GM12878 (cell line): ENCODE data around the gene MYO10. TPM values are rescaled to one million over a fixed set of nuclear protein-coding genes. Genes with fewer than 3 reads are reported as not detected.

Experiments
- ATAC-seq: fragments of 200-7000 bp; cut with Tn5 transposase; 3 replicates; pipeline ENCODE4 v1.9.1; 2020; ENCODE audit warnings: mild to moderate bottlenecking, moderate library complexity
- BruUV-seq: library from RNA; stranded (reverse); fragments of 400-500 nt; replicated peaks from 2 replicates; lab custom pipeline; 2021; lab: Mats Ljungman, UMichigan
- CTCF ChIA-PET: fragments of 300-600 bp; sonication (Branson Sonifier 250); formaldehyde crosslinking; extraction: SDS; loops from one replicate; lab custom pipeline; 2021; ENCODE audit warnings: inconsistent platforms; lab: Yijun Ruan, JAX
- POLR2A ChIA-PET: fragments of 350-600 bp; formaldehyde crosslinking; extraction: SDS; loops from one replicate; lab custom pipeline; 2021; ENCODE audit warnings: inconsistent platforms; lab: Charles Lee
- RAD21 ChIA-PET: fragments of 300-600 bp; sonication (Branson Sonifier 250); formaldehyde crosslinking; loops from one replicate; lab custom pipeline; 2023; ENCODE audit warnings: antibody characterized with exemption; ENCODE audit not compliant: unreplicated experiment; lab: Charles Lee
- SMC1A ChIA-PET: fragments of 300-600 bp; sonication (Branson Sonifier 250); formaldehyde crosslinking; loops from one replicate; lab custom pipeline; 2023; ENCODE audit not compliant: unreplicated experiment, uncharacterized antibody; lab: Charles Lee
- DNase-seq: peaks from one replicate; pipeline ENCODE4 v3.0.0-alpha.2; 2011; ENCODE audit warnings: low read depth, low spot score
- FAIRE-seq: peaks from 3 replicates; lab custom pipeline; 2011; peaks lifted over from hg19 to GRCh38; lab: Jason Lieb, UNC
- H2AFZ ChIP-seq: 2 replicates; pipeline ENCODE4 v1.6.0; 2011; ENCODE audit warnings: low read depth, low read length, control low read depth; ENCODE audit not compliant: control insufficient read depth
- H3K27ac ChIP-seq: 2 replicates; pipeline ENCODE4 v1.5.1; 2011; ENCODE audit warnings: control low read depth; ENCODE audit not compliant: control insufficient read depth, insufficient read depth
- H3K27me3 ChIP-seq, 2 experiments: replicated peaks in 1 of 2; 2 replicates each; pipeline versions ENCODE4 v1.6.0 to v1.6.1; 2011; ENCODE audit warnings: low read length in 1 of 2; ENCODE audit not compliant: control insufficient read depth in 2 of 2, insufficient read depth in 2 of 2
- H3K36me3 ChIP-seq, 2 experiments: 2 replicates each; pipeline ENCODE4 v1.5.1; 2011; ENCODE audit warnings: low read length in 1 of 2; ENCODE audit not compliant: control insufficient read depth in 2 of 2, insufficient read depth in 2 of 2
- H3K4me1 ChIP-seq: 2 replicates; pipeline ENCODE4 v1.6.1; 2011; ENCODE audit warnings: mild to moderate bottlenecking, low read length, moderate library complexity, mixed read lengths; ENCODE audit not compliant: control insufficient read depth, insufficient read depth
- H3K4me2 ChIP-seq: 2 replicates; pipeline ENCODE4 v1.6.0; 2011; ENCODE audit warnings: control low read depth; ENCODE audit not compliant: control insufficient read depth, insufficient read depth
- H3K4me3 ChIP-seq: fragments of 200-600 bp; sonication (generic); 2 replicates; pipeline ENCODE4 v1.5.1; 2016
- H3K79me2 ChIP-seq: 2 replicates; pipeline ENCODE4 v1.6.0; 2011; ENCODE audit warnings: low read length; ENCODE audit not compliant: control insufficient read depth, insufficient read depth
- H3K9ac ChIP-seq: 2 replicates; pipeline ENCODE4 v1.8.0; 2011; ENCODE audit warnings: low read length, control low read depth, mixed read lengths; ENCODE audit not compliant: control insufficient read depth, insufficient read depth
- H3K9me3 ChIP-seq: replicated peaks from 3 replicates; pipeline ENCODE4 v1.5.1; 2011; ENCODE audit warnings: mild to moderate bottlenecking, low read length; ENCODE audit not compliant: control insufficient read depth, insufficient read depth
- H4K20me1 ChIP-seq: 2 replicates; pipeline ENCODE4 v1.6.0; 2011; ENCODE audit not compliant: control insufficient read depth, insufficient read depth
- ATF7 ChIP-seq: fragments of 450-650 bp; IDR thresholded peaks from 2 replicates; pipeline ENCODE4 v1.6.1; 2016; ENCODE audit warnings: low read depth, mild to moderate bottlenecking
- BACH1 ChIP-seq: fragments of 450-650 bp; IDR thresholded peaks from 2 replicates; pipeline ENCODE4 v1.6.1; 2017; ENCODE audit warnings: mild to moderate bottlenecking, borderline replicate concordance
- BCL3 ChIP-seq: IDR thresholded peaks from 2 replicates; pipeline ENCODE4 v1.6.1; 2011; ENCODE audit warnings: borderline replicate concordance, low read depth, mild to moderate bottlenecking, moderate library complexity, low read length; ENCODE audit not compliant: insufficient read depth, poor library complexity, severe bottlenecking
- CHD4 ChIP-seq: fragments of 200-600 bp; sonication (generic); IDR thresholded peaks from 2 replicates; pipeline ENCODE4 v1.6.1; 2016; ENCODE audit warnings: mild to moderate bottlenecking
- GATAD2B ChIP-seq: fragments of 450-650 bp; conservative IDR thresholded peaks from 2 replicates; pipeline ENCODE4 v1.6.1; 2017; ENCODE audit warnings: low read depth, mild to moderate bottlenecking, moderate library complexity
- HDGF ChIP-seq: fragments of 450-650 bp; IDR thresholded peaks from 2 replicates; pipeline ENCODE4 v1.6.1; 2016; ENCODE audit warnings: antibody characterized with exemption
- IRF3 ChIP-seq: fragments of 450-650 bp; IDR thresholded peaks from 2 replicates; pipeline ENCODE4 v1.6.1; 2014; ENCODE audit warnings: mild to moderate bottlenecking
- NFXL1 ChIP-seq: fragments of 450-650 bp; IDR thresholded peaks from 2 replicates; pipeline ENCODE4 v1.6.1; 2017; ENCODE audit warnings: antibody characterized with exemption, mild to moderate bottlenecking, borderline replicate concordance
- RELB ChIP-seq: fragments of 450-650 bp; IDR thresholded peaks from 2 replicates; pipeline ENCODE4 v1.6.1; 2017; ENCODE audit warnings: low read depth, mild to moderate bottlenecking, moderate library complexity
- SP1 ChIP-seq: IDR thresholded peaks from one replicate; pipeline ENCODE4 v1.6.1; 2011; ENCODE audit warnings: low read depth, low read length
- WRNIP1 ChIP-seq: IDR thresholded peaks from 2 replicates; pipeline ENCODE4 v1.6.1; 2011; ENCODE audit warnings: low read depth, low read length, improper control_type of control experiment, borderline replicate concordance
- ZZZ3 ChIP-seq: IDR thresholded peaks from 2 replicates; pipeline ENCODE4 v1.6.1; 2011; ENCODE audit warnings: low read depth; ENCODE audit not compliant: control insufficient read depth, insufficient read length
- whole genome bisulfite sequencing: methylation state at CpG from one replicate; pipeline ENCODE4 v1.1.6; 2016; ENCODE audit warnings: low lambda C conversion rate; ENCODE audit not compliant: insufficient replicate concordance, insufficient coverage; ENCODE audit errors: missing lambda C conversion rate; 5-methylcytosine and 5-hydroxymethylcytosine counted together
- in situ Hi-C: fragments of 300-500 bp; cut with MboI; formaldehyde crosslinking; loops from 9 replicates; pipeline ENCODE4 v1.14.3; 2018; ENCODE audit warnings: mixed read lengths
- intact Hi-C: fragments of 100-400 bp; cut with micrococcal nuclease; formaldehyde crosslinking; loops from one replicate; pipeline ENCODE4 v1.14.2; 2022; ENCODE audit not compliant: unreplicated experiment
- polyA plus RNA-seq, 11 experiments: library from polyadenylated mRNA; depleted of rRNA in 4 of 11; unstranded in 6 of 11; stranded (reverse) in 5 of 11; fragments of >200 nt; fragmentation: Nextera tagmentation in 4 of 11; fragmentation: Illumina TruSeq in 1 of 11; extraction: Ambion mirVana in 4 of 11; extraction: Trizol in 1 of 11; gene quantifications; 1 replicate in 1 of 11; 2 replicates in 10 of 11; pipeline versions ENCODE4 v1.2.1 to v1.2.3, GENCODE V29; 2011 to 2016; ENCODE audit warnings: inconsistent platforms in 2 of 11, missing spikeins in 2 of 11, low read depth in 1 of 11
- total RNA-seq, 4 experiments: library from RNA; depleted of rRNA in 3 of 4; stranded (reverse); fragments of >200 nt in 3 of 4; fragmentation: Illumina TruSeq in 1 of 4; extraction: Trizol in 1 of 4; gene quantifications; 2 replicates each; pipeline versions ENCODE4 v1.2.1 to v1.2.3, GENCODE V29; 2013 to 2021

Gene MYO10
- total and polyA plus RNA-seq, 10 of the 15 experiments (the other 5 are each of a cell fraction or from before 2014, with no cell fraction given) = 0.02 to 0.77 (median 0.17) TPM

GRCh38 chr5:16970826-16971225 lies 34.7 kb upstream of the MYO10 start:
- H3K4me1 ChIP-seq = no peaks in the 10 kb centered on the region; the same call in 1 of the 2 replicates
- CTCF ChIA-PET = no interaction called here
- no peaks in the 10 kb centered on the region for H4K20me1 ChIP-seq
- in situ Hi-C loops = no loop called here
- no peaks in the 10 kb centered on the region for H3K36me3 ChIP-seq
- no peak overlapping the region for H3K9ac ChIP-seq
- RAD21 ChIA-PET = no interaction called here
- no peak overlapping the region for H3K4me2 ChIP-seq
- DNase-seq (no peak), FAIRE-seq (no peak)
- SMC1A ChIA-PET = no interaction called here
- TF ChIP-seq RELB = no peak
- no peak for TF ChIP-seq ZZZ3
- TF ChIP-seq, all 136 proteins: peak for 0
- no peak overlapping the region for H3K27ac ChIP-seq
- POLR2A ChIA-PET = no interaction called here
- no peaks in the 10 kb centered on the region for H3K27me3 ChIP-seq
- WGBS = 24% methylated on average over 3 of the region's 3 CpGs
- BruUV-seq = no TSS peak
- ATAC-seq = no peak
- no peaks in the 10 kb centered on the region for H3K9me3 ChIP-seq
- intact Hi-C loops = no loop called here
- no peak overlapping the region for H2AFZ ChIP-seq
- H3K79me2 ChIP-seq = no peaks in the 10 kb centered on the region
- H3K4me3 ChIP-seq = no peak overlapping the region

- no peak overlapping the region for H3K4me3 ChIP-seq
- H3K9me3 ChIP-seq = no peaks in the 10 kb centered on the region
- ChIA-PET POLR2A (no interaction called here), CTCF (no interaction called here), SMC1A (no interaction called here), RAD21 (no interaction called here)
- TF ChIP-seq WRNIP1 (no peak), BACH1 (no peak), BCL3 (no peak), ATF7 (no peak), IRF3 (no peak), CHD4 (no peak), HDGF (no peak), GATAD2B (no peak), NFXL1 (no peak), SP1 (no peak)
- no peaks in the 10 kb centered on the region for H3K79me2 ChIP-seq
- intact Hi-C loops (no loop called here), in situ Hi-C loops (no loop called here)
- H3K27me3 ChIP-seq = no peaks in the 10 kb centered on the region
- no peak overlapping the region for H3K27ac ChIP-seq
- no peaks in the 10 kb centered on the region; the same call in 1 of the 2 replicates for H3K4me1 ChIP-seq
- FAIRE-seq (no peak), DNase-seq (no peak), ATAC-seq (no peak)
- no peaks in the 10 kb centered on the region for H4K20me1 ChIP-seq
- H3K9ac ChIP-seq = no peak overlapping the region
- 25% methylated on average over 5 of the region's 5 CpGs for WGBS
- H2AFZ ChIP-seq = no peak overlapping the region
- H3K4me2 ChIP-seq = no peak overlapping the region
- BruUV-seq = no TSS peak
- H3K36me3 ChIP-seq = no peaks in the 10 kb centered on the region
Observed at GRCh38 chr5:16970260-16970659, 34.2 kb upstream of the MYO10 start.
